Measurements from ENCODE around the gene RFX3.

DNA sequence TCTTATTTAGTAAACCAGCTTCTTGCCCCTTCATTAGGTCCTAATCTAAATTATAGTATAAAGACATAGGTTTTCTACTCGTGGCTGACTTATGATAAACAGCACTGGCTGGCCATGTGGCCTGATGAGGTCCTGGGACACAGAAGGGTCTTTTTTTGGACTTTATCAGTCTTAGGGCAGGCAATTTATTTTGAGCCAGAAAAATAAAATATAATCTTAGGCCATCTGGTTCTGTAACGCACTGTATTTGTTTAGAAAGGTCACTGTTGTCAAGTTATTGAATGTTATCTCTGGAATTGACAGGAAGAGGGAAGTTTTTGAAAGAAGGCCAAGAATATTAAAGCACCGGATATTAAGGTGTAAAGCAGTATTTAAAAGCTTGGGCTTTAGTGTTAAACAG lies 53.9 kb downstream of the RFX3 start:
- TF ChIP-seq, protein P1, sequence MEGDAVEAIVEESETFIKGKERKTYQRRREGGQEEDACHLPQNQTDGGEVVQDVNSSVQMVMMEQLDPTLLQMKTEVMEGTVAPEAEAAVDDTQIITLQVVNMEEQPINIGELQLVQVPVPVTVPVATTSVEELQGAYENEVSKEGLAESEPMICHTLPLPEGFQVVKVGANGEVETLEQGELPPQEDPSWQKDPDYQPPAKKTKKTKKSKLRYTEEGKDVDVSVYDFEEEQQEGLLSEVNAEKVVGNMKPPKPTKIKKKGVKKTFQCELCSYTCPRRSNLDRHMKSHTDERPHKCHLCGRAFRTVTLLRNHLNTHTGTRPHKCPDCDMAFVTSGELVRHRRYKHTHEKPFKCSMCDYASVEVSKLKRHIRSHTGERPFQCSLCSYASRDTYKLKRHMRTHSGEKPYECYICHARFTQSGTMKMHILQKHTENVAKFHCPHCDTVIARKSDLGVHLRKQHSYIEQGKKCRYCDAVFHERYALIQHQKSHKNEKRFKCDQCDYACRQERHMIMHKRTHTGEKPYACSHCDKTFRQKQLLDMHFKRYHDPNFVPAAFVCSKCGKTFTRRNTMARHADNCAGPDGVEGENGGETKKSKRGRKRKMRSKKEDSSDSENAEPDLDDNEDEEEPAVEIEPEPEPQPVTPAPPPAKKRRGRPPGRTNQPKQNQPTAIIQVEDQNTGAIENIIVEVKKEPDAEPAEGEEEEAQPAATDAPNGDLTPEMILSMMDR (IDR thresholded peaks at IDR 0.05; ENCODE audit: extremely low read depth in 1 of 2, insufficient read depth in 1 of 2, low read depth in 1 of 2, low read length in 2 of 2), result no peak
- TF ChIP-seq POLR2AphosphoS5 (IDR thresholded peaks at IDR 0.05; ENCODE audit: insufficient read depth, low read depth, low read length), result no peak
